AG04450 (cell line): ENCODE measurements around the gene TTK. TPM values are rescaled to one million over a fixed set of nuclear protein-coding genes. Genes with fewer than 3 reads are reported as not detected.

Experiments used
- CTCF ChIA-PET: fragments of 300-600, 350-600 bp; formaldehyde crosslinking; extraction: SDS; loops from one replicate; lab custom pipeline; 2022; ENCODE audit warnings: antibody characterized with exemption, inconsistent platforms; lab: Charles Lee
- POLR2A ChIA-PET: fragments of 350-600 bp; formaldehyde crosslinking; extraction: SDS; loops from one replicate; lab custom pipeline; 2021; ENCODE audit warnings: antibody characterized with exemption, inconsistent platforms; lab: Yijun Ruan, JAX
- DNase-seq: peaks from one replicate; pipeline ENCODE4 v3.0.0-alpha.2; 2011; ENCODE audit warnings: low read depth, low spot score
- H3K27ac ChIP-seq: one replicate; pipeline ENCODE4 v1.5.1; 2012; ENCODE audit warnings: low read depth, low read length, control low read depth
- H3K27me3 ChIP-seq: one replicate; pipeline ENCODE4 v1.6.0; 2012; ENCODE audit warnings: low read length; ENCODE audit not compliant: control insufficient read depth, insufficient read depth
- H3K4me3 ChIP-seq: 2 replicates; pipeline ENCODE4 v1.5.1; 2011; ENCODE audit warnings: mild to moderate bottlenecking, low read depth, low read length, control low read depth
- H3K9me3 ChIP-seq: 2 replicates; pipeline ENCODE4 v1.5.1; 2012; ENCODE audit warnings: low read length; ENCODE audit not compliant: control insufficient read depth, insufficient read depth
- polyA plus RNA-seq: library from polyadenylated mRNA; depleted of rRNA; stranded (reverse); fragments of >200 nt; gene quantifications from 2 replicates; pipeline ENCODE4 v1.2.3, GENCODE V29; 2011; rRNA removed
- TF ChIP-seq, protein P1 (sequence below): IDR thresholded peaks from 2 replicates; pipeline ENCODE4 v1.5.1; 2011; ENCODE audit warnings: low read depth, low read length, control low read depth, inconsistent platforms

The TTK gene
- polyA plus RNA-seq, 1 experiment: 8.0 TPM

DNA sequence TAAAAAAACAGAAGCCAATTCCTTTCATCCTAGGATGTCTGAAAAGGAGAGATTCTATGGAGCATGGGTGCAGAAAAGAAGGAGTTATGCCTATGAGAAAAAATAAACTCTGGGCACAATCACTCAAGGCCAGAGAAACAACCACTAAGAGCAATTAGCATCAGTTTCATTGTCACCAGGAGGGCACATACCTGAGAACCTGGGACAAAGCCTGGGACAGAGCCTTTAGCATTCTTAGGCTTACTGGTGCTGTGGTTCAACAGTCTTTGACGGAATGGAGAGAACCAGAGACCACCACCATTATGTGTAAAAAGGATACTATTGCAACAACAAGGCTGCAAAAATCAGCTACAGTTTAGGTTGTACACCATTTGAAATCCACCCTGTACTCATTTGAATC lies 72.6 kb downstream of the TTK start:
- Histone ChIP-seq H3K4me3 (no peak overlapping the region), H3K27ac (no peak overlapping the region), H3K27me3 (no peaks in the 10 kb centered on the region), H3K9me3 (no peaks in the 10 kb centered on the region)
- no peak for DNase-seq
- ChIA-PET POLR2A (no interaction called here), CTCF (interaction anchor here (1.0 to 1.3 kb wide), 2 partner anchors 16 to 128 kb away, joined by 3 read pairs; no protein-coding TSS in a partner anchor)
- TF ChIP-seq, protein P1, sequence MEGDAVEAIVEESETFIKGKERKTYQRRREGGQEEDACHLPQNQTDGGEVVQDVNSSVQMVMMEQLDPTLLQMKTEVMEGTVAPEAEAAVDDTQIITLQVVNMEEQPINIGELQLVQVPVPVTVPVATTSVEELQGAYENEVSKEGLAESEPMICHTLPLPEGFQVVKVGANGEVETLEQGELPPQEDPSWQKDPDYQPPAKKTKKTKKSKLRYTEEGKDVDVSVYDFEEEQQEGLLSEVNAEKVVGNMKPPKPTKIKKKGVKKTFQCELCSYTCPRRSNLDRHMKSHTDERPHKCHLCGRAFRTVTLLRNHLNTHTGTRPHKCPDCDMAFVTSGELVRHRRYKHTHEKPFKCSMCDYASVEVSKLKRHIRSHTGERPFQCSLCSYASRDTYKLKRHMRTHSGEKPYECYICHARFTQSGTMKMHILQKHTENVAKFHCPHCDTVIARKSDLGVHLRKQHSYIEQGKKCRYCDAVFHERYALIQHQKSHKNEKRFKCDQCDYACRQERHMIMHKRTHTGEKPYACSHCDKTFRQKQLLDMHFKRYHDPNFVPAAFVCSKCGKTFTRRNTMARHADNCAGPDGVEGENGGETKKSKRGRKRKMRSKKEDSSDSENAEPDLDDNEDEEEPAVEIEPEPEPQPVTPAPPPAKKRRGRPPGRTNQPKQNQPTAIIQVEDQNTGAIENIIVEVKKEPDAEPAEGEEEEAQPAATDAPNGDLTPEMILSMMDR: no peak

DNA sequence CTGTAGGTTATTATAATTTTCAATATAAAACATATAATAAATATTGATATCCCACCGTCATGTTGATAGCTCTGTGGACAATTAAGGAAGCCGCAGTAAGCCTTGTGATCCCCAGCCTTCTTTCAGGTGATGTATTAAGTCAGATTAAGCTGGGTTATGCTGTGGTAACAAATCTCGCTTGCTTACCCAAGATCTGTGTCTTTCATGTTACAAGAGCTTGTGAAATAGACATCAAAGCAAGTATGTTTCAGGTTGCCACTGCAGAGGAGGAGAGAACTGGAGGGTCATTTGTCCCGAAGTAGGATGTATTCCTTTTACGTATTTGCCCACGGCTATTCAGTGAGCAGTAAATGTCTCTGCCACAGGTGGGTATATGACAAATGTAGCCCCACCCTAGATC lies 84.2 kb downstream of the TTK start:
- CTCF ChIA-PET: interaction anchor here (1.1 kb wide), 1 partner anchor 139 kb away, joined by 4 read pairs; no protein-coding TSS in a partner anchor
- POLR2A ChIA-PET: no interaction called here
- no peak for DNase-seq
- Histone ChIP-seq H3K27me3 (no peaks in the 10 kb centered on the region), H3K27ac (no peak overlapping the region), H3K9me3 (no peaks in the 10 kb centered on the region), H3K4me3 (no peak overlapping the region)
- TF ChIP-seq, protein P1: no peak

DNA sequence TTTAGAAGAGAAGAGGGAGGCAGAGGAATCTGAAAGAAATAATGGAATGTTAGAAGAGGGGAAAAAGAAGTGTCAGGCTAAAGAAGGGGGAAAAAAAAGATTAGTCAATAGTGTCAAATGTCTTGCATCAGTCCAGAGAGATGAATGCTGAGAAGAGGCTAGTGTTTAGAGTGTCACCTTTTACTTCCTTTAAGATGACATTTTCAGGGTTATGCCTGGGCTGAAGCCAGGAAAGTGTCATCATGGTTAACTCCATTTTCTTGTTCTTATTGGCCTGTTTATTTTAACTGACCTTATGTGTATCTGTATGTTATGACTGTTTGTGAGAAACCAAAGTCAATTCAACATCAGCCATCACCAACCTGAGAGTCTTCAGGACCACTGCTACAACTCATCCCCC lies 87.1 kb downstream of the TTK start:
- ChIA-PET POLR2A (no interaction called here), CTCF (interaction anchor here (0.7 to 6.3 kb wide), 3 partner anchors 142 to 982 kb away, joined by 3 to 78 read pairs (median 17); no protein-coding TSS in a partner anchor)
- no peak overlapping the region for H3K27ac ChIP-seq
- no peaks in the 10 kb centered on the region for H3K27me3 ChIP-seq
- TF ChIP-seq, protein P1: no peak
- H3K9me3 ChIP-seq: no peaks in the 10 kb centered on the region
- H3K4me3 ChIP-seq: no peak overlapping the region
- DNase-seq: no peak

Other genes starting within 250 kb of the TTK start
- gene ELOVL4, start 57.1 kb upstream of the TTK start, polyA plus RNA-seq: 2.5 and 3.3 TPM in 2 replicates
- gene BCKDHB, start 102.0 kb downstream of the TTK start, polyA plus RNA-seq: 16.3 and 21.3 TPM in 2 replicates